Measurements from ENCODE around the gene ERLIN1.

The ERLIN1 gene

DNA sequence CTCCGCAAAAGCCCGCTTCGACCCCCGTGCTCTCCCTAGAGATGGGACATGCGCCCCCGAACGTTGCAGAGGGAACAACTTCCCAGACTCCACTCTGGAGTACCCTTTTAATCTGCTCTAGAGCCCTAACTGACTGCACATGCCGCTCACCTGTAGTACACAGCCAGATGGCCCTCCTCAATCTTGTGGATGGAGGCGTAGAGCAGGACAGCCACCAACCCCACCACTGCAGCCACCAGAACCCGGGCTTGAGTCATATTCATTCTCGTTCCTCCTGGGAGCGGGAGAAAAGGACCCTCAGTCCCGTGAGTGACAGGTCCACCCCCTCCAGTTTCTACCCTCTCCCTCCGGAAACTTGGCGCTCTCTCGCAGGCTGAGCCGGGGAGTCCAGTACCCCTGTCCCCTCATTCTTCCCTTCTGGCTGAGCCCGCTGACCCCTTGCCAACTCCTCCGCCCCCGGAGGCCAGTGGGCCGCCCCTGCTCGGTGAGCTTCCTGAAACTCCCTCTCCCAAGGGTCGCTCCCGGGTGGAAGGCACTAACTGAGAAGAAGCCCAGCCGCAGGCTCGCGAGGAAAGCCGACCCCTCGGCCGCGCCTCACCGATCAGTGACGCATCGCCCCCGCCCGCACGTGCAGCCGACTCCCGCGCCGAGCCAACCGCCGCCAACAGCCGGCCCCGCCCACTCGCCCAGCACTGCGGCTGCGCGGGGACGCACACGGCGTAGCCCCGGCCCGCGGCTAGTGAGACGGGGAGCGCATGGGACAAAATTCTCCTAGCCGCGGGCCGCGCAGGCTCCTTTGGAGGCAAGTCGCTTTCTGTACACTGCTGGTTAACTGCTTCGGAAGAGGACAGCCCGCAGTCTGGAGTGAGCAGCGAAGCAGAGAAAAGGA lies at the start of gene ERLIN1:
ERLIN1 (minus strand) TSS at position 666 of the 889 bp plus-strand sequence; CDS start at position 263, 403 bp downstream.
- peaks cover 96% of the 10 kb centered on the region for H3K79me2 ChIP-seq (ENCODE audit: control insufficient read depth, low read length)

DNA sequence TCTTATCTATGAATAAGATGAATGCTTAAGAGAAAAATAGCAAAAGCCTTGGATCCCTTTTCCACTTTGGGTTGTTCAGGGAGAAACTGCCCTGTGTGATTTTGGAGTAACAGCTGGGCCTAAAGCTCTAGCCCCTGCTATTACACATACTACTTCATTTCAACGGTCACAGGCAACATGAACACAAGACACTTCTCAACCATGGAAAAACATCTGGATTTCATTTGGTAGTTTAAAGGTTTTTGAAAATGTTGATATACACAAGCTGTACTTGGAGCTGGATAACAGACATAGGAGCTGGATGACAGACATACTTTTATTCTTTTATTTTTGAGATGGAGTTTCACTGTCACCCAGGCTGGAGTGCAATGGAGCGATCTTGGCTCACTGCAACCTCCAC lies 46.3 kb upstream of the ERLIN1 start:
- H3K79me2 ChIP-seq (ENCODE audit: control insufficient read depth, low read length) = peaks cover 31% of the 10 kb centered on the region
- no peaks in the 10 kb centered on the region for H4K20me1 ChIP-seq (ENCODE audit: control insufficient read depth, insufficient read depth, low read depth, low read length)
- H3K27me3 ChIP-seq (ENCODE audit: control insufficient read depth, low read length) = no peaks in the 10 kb centered on the region
- TF ChIP-seq, protein P1, sequence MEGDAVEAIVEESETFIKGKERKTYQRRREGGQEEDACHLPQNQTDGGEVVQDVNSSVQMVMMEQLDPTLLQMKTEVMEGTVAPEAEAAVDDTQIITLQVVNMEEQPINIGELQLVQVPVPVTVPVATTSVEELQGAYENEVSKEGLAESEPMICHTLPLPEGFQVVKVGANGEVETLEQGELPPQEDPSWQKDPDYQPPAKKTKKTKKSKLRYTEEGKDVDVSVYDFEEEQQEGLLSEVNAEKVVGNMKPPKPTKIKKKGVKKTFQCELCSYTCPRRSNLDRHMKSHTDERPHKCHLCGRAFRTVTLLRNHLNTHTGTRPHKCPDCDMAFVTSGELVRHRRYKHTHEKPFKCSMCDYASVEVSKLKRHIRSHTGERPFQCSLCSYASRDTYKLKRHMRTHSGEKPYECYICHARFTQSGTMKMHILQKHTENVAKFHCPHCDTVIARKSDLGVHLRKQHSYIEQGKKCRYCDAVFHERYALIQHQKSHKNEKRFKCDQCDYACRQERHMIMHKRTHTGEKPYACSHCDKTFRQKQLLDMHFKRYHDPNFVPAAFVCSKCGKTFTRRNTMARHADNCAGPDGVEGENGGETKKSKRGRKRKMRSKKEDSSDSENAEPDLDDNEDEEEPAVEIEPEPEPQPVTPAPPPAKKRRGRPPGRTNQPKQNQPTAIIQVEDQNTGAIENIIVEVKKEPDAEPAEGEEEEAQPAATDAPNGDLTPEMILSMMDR (IDR thresholded peaks at IDR 0.05; ENCODE audit: low read depth, low read length, poor library complexity, severe bottlenecking) = no peak
- no peak for TF ChIP-seq EZH2phosphoT487 (IDR thresholded peaks at IDR 0.05; ENCODE audit: borderline replicate concordance, low read length)
- H3K9me3 ChIP-seq (ENCODE audit: control insufficient read depth, insufficient read depth, low read length) = no peaks in the 10 kb centered on the region
- H3F3A ChIP-seq (ENCODE audit: control insufficient read depth, insufficient read depth) = peaks cover 22% of the 10 kb centered on the region
- no peak overlapping the region for H3K4me3 ChIP-seq (ENCODE audit: low read length)
- H3K27ac ChIP-seq (ENCODE audit: low read depth, low read length) = no peak overlapping the region
- peaks cover 48% of the 10 kb centered on the region for H3K36me3 ChIP-seq (ENCODE audit: control insufficient read depth, low read length)
- peaks cover 35% of the 10 kb centered on the region for H3K4me1 ChIP-seq (ENCODE audit: control insufficient read depth, low read length)
- no peaks in the 10 kb centered on the region for H3K9me2 ChIP-seq (replicated peaks; ENCODE audit: control insufficient read depth, low read length)
- H3K4me2 ChIP-seq (ENCODE audit: low read length) = no peak overlapping the region

More for the DNA sequence above, at the start of gene ERLIN1:
- peaks cover 91% of the 10 kb centered on the region for H3K36me3 ChIP-seq (ENCODE audit: control insufficient read depth, low read length)
- no peak for TF ChIP-seq EZH2phosphoT487 (IDR thresholded peaks at IDR 0.05; ENCODE audit: borderline replicate concordance, low read length)
- TF ChIP-seq, protein P1 (IDR thresholded peaks at IDR 0.05; ENCODE audit: low read depth, low read length, poor library complexity, severe bottlenecking) = no peak
- H3K27ac ChIP-seq (ENCODE audit: low read depth, low read length) = peak within 1 kb of the TSS; percentile 77
- H4K20me1 ChIP-seq (ENCODE audit: control insufficient read depth, insufficient read depth, low read depth, low read length) = 0 out of 2 replicates have a peak, but pooled peaks cover 3% of the 10 kb centered on the region
- H3F3A ChIP-seq (ENCODE audit: control insufficient read depth, insufficient read depth) = 0 out of 2 replicates have a peak, but pooled peaks cover 3% of the 10 kb centered on the region
- H3K4me2 ChIP-seq (ENCODE audit: low read length) = peak within 1 kb of the TSS; percentile 83
- no peaks in the 10 kb centered on the region for H3K27me3 ChIP-seq (ENCODE audit: control insufficient read depth, low read length)
- H3K9me3 ChIP-seq (ENCODE audit: control insufficient read depth, insufficient read depth, low read length) = no peaks in the 10 kb centered on the region
- H3K4me3 ChIP-seq (ENCODE audit: low read length) = peak within 1 kb of the TSS; percentile 80
- peaks cover 42% of the 10 kb centered on the region for H3K4me1 ChIP-seq (ENCODE audit: control insufficient read depth, low read length)
- H3K9me2 ChIP-seq (replicated peaks; ENCODE audit: control insufficient read depth, low read length) = no peaks in the 10 kb centered on the region

DNA sequence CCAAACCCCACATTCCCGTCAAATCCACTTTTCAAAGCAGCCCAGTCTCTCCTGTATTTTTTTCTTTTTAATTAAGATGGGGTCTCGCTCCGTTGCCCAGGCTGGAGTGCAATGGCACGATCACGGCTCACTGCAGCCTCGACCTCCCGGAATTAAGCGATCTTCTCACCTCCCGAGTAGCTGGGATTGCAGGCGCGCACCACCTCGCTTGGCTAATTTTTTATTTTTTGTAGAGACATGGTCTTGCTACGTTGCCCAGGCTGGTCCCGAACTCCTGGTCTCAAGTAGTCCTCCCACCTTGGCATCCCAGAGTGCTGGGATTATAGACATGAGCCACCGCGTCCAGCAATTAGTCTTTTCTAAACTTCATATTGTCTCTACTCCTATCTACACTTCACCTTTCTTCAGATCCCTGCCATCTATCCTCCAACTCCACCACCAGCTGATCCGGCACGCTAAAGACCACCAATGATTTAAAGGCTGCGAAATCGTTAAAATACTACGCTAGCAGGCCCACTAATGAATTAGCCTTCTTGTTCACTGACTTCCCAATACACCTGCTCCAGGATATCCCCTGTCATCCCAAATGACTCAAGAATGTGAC lies 44.1 kb upstream of the ERLIN1 start:
- Histone ChIP-seq H3K36me3 (ENCODE audit: control insufficient read depth, low read length) (peaks cover 46% of the 10 kb centered on the region), H4K20me1 (ENCODE audit: control insufficient read depth, insufficient read depth, low read depth, low read length) (no peaks in the 10 kb centered on the region), H3K4me2 (ENCODE audit: low read length) (peak overlapping the region; percentile 76), H3K27ac (ENCODE audit: low read depth, low read length) (peak overlapping the region; percentile 14; the same call in 1 of the 2 replicates), H3K4me1 (ENCODE audit: control insufficient read depth, low read length) (peaks cover 37% of the 10 kb centered on the region), H3K27me3 (ENCODE audit: control insufficient read depth, low read length) (no peaks in the 10 kb centered on the region), H3K79me2 (ENCODE audit: control insufficient read depth, low read length) (peaks cover 47% of the 10 kb centered on the region), H3K9me2 (replicated peaks; ENCODE audit: control insufficient read depth, low read length) (no peaks in the 10 kb centered on the region), H3K9me3 (ENCODE audit: control insufficient read depth, insufficient read depth, low read length) (no peaks in the 10 kb centered on the region), H3K4me3 (ENCODE audit: low read length) (peak overlapping the region; percentile 91), H3F3A (ENCODE audit: control insufficient read depth, insufficient read depth) (peaks cover 19% of the 10 kb centered on the region)
- TF ChIP-seq EZH2phosphoT487 (IDR thresholded peaks at IDR 0.05; ENCODE audit: borderline replicate concordance, low read length) = no peak
